A549 (cell line): ENCODE results near the gene PFKFB3. TPM values are rescaled to one million over a fixed set of nuclear protein-coding genes. Genes with fewer than 3 reads are reported as not detected.
A peak's percentile ranks its signal among the peaks of the same experiment; 100 is the strongest.
"Not testable (repeated sequence)": the region's sequence is repeated elsewhere in the genome, so short reads cannot be mapped to it uniquely, and the experiment has no call there.

Source experiments
- ATAC-seq, 2 experiments: fragments of 200-7000 bp in 1 of 2; fragments of >200 bp in 1 of 2; cut with Nextera tagmentation in 1 of 2; cut with Tn5 transposase in 1 of 2; 3 replicates each; pipeline versions ENCODE4 v1.8.0 to v1.9.1; 2018 to 2020; ENCODE audit warnings: mild to moderate bottlenecking in 1 of 2, moderate library complexity in 1 of 2
- CTCF ChIA-PET: fragments of 300-600 bp; sonication (Branson Sonifier 250); formaldehyde crosslinking; extraction: SDS; loops from one replicate; lab custom pipeline; 2021; ENCODE audit warnings: antibody characterized with exemption, inconsistent platforms; lab: Yijun Ruan, JAX
- POLR2A ChIA-PET: fragments of 350-600 bp; formaldehyde crosslinking; extraction: SDS; loops from one replicate; lab custom pipeline; 2021; ENCODE audit warnings: antibody characterized with exemption, inconsistent platforms; lab: Yijun Ruan, JAX
- DNase-seq, 2 experiments: peaks; one replicate each; pipeline versions ENCODE4 v3.0.0 to v3.0.0-alpha.2; 2011 to 2016; ENCODE audit warnings: low read depth in 1 of 2, low spot score in 1 of 2
- FAIRE-seq: peaks from 2 replicates; lab custom pipeline; 2011; peaks lifted over from hg19 to GRCh38; lab: Jason Lieb, UNC
- H3K27ac ChIP-seq, 2 experiments: fragments of >200 bp; sonication (Bioruptor Twin); formaldehyde crosslinking; 3 replicates each; pipeline ENCODE4 v1.5.1; 2016 to 2017
- H3K4me1 ChIP-seq: fragments of >200 bp; sonication (Bioruptor Twin); formaldehyde crosslinking; 3 replicates; pipeline ENCODE4 v1.6.1; 2016
- H3K4me2 ChIP-seq: fragments of >200 bp; sonication (Bioruptor Twin); formaldehyde crosslinking; 3 replicates; pipeline ENCODE4 v1.6.1; 2016
- H3K4me3 ChIP-seq: fragments of >200 bp; sonication (Bioruptor Twin); formaldehyde crosslinking; 3 replicates; pipeline ENCODE4 v1.5.1; 2016
- H3K9me3 ChIP-seq: fragments of >200 bp; sonication (Bioruptor Twin); formaldehyde crosslinking; 3 replicates; pipeline ENCODE4 v1.6.1; 2016
- CBX2 ChIP-seq: fragments of 200-600 bp; sonication (generic); IDR thresholded peaks from 2 replicates; pipeline ENCODE4 v1.6.1; 2016; ENCODE audit warnings: low read depth, mild to moderate bottlenecking, borderline replicate concordance
- CHD2 ChIP-seq: fragments of 150-350 bp; IDR thresholded peaks from 2 replicates; pipeline ENCODE4 v1.6.1; 2014; ENCODE audit warnings: low read length; ENCODE audit not compliant: partially characterized antibody
- EP300 ChIP-seq, 2 experiments: fragments of >200 bp; sonication (Bioruptor Twin); formaldehyde crosslinking; IDR thresholded peaks; 2 replicates in 1 of 2; 3 replicates in 1 of 2; pipeline ENCODE4 v1.6.1; 2016 to 2017
- GATA3 ChIP-seq: IDR thresholded peaks from 2 replicates; pipeline ENCODE4 v1.6.1; 2012; ENCODE audit warnings: borderline replicate concordance
- HEYL ChIP-seq: fragments of 250-450 bp; sonication (Bioruptor Pico); IDR thresholded peaks from 2 replicates; pipeline ENCODE4 v1.8.0; 2021; ENCODE audit warnings: mild to moderate bottlenecking, moderate library complexity
- JUN ChIP-seq, 2 experiments: fragments of >200 bp; sonication (Bioruptor Twin); formaldehyde crosslinking; IDR thresholded peaks; 2 replicates in 1 of 2; 3 replicates in 1 of 2; pipeline ENCODE4 v1.6.1; 2016 to 2017
- KDM1A ChIP-seq: fragments of 200-600 bp; sonication (generic); IDR thresholded peaks from 2 replicates; pipeline ENCODE4 v1.6.1; 2016; ENCODE audit warnings: low read depth, mild to moderate bottlenecking
- KDM5A ChIP-seq: fragments of 200-600 bp; sonication (generic); IDR thresholded peaks from 2 replicates; pipeline ENCODE4 v1.6.1; 2016; ENCODE audit warnings: antibody characterized with exemption, mild to moderate bottlenecking
- MAFK ChIP-seq: fragments of 450-650 bp; IDR thresholded peaks from 2 replicates; pipeline ENCODE4 v1.6.1; 2014; ENCODE audit not compliant: partially characterized antibody
- POLR2A ChIP-seq: IDR thresholded peaks from 2 replicates; pipeline ENCODE4 v1.6.1; 2012; ENCODE audit warnings: mild to moderate bottlenecking, low read length
- RAD21 ChIP-seq, 2 experiments: fragments of >200 bp in 1 of 2; sonication (Bioruptor Twin) in 1 of 2; formaldehyde crosslinking in 1 of 2; IDR thresholded peaks in 1 of 2; conservative IDR thresholded peaks in 1 of 2; 2 replicates in 1 of 2; 3 replicates in 1 of 2; pipeline ENCODE4 v1.6.1; 2012 to 2018; ENCODE audit warnings: inconsistent platforms in 1 of 2
- RARB ChIP-seq: fragments of 250-450 bp; sonication (Bioruptor Pico); IDR thresholded peaks from 2 replicates; pipeline ENCODE4 v1.8.0; 2021; ENCODE audit warnings: mild to moderate bottlenecking, moderate library complexity
- RCOR1 ChIP-seq: fragments of 150-350 bp; IDR thresholded peaks from 2 replicates; pipeline ENCODE4 v1.6.1; 2014; ENCODE audit warnings: antibody characterized with exemption, low read length, low read depth
- RFX5 ChIP-seq: fragments of 450-650 bp; IDR thresholded peaks from 2 replicates; pipeline ENCODE4 v1.7.1; 2014; ENCODE audit warnings: antibody characterized with exemption, mild to moderate bottlenecking, moderate library complexity
- RNF2 ChIP-seq: fragments of 200-600 bp; sonication (generic); IDR thresholded peaks from 2 replicates; pipeline ENCODE4 v1.6.1; 2016; ENCODE audit warnings: low read depth, mild to moderate bottlenecking, antibody characterized with exemption, moderate library complexity, borderline replicate concordance
- TFCP2L1 ChIP-seq: fragments of 250-450 bp; sonication (Bioruptor Pico); IDR thresholded peaks from 2 replicates; pipeline ENCODE4 v1.5.0; 2021; ENCODE audit warnings: mild to moderate bottlenecking
- ZC3H11A ChIP-seq: fragments of 450-650 bp; IDR thresholded peaks from 2 replicates; pipeline ENCODE4 v1.6.1; 2014; ENCODE audit warnings: antibody characterized with exemption, mild to moderate bottlenecking
- WGBS: methylation state at CpG from one replicate; pipeline ENCODE4 v1.1.6; 2017; ENCODE audit errors: missing lambda C conversion rate; 5-methylcytosine and 5-hydroxymethylcytosine counted together
- polyA plus RNA-seq, 4 experiments: library from polyadenylated mRNA; depleted of rRNA in 3 of 4; stranded (reverse); fragments of >200 nt; fragmentation: RNase III in 1 of 4; extraction: RNeasy Plus Mini Kit Qiagen cat#74134 plus additional on column Dnase treatment in 1 of 4; gene quantifications; 2 replicates in 3 of 4; 3 replicates in 1 of 4; pipeline ENCODE4 v1.2.3, GENCODE V29; 2011 to 2017
- TF ChIP-seq, protein P1 (sequence below): IDR thresholded peaks from 2 replicates; pipeline ENCODE4 v1.6.1; 2012
- TF ChIP-seq, protein P2 (sequence below): fragments of 450-650 bp; IDR thresholded peaks from 2 replicates; pipeline ENCODE4 v1.6.1; 2014; ENCODE audit warnings: antibody characterized with exemption
- TF ChIP-seq, protein P3 (sequence below): fragments of 150-350 bp; IDR thresholded peaks from 2 replicates; pipeline ENCODE4 v1.6.1; 2014; ENCODE audit warnings: low read depth, mild to moderate bottlenecking, low read length
- TF ChIP-seq, protein P4 (sequence below): fragments of 250-450 bp; sonication (Bioruptor Pico); IDR thresholded peaks from 2 replicates; pipeline ENCODE4 v1.5.0; 2021; ENCODE audit warnings: mild to moderate bottlenecking, moderate library complexity, borderline replicate concordance

Gene PFKFB3
- polyA plus RNA-seq, 2 of the 4 experiments (the other 2 are of a cell fraction): 139 to 232 TPM

DNA sequence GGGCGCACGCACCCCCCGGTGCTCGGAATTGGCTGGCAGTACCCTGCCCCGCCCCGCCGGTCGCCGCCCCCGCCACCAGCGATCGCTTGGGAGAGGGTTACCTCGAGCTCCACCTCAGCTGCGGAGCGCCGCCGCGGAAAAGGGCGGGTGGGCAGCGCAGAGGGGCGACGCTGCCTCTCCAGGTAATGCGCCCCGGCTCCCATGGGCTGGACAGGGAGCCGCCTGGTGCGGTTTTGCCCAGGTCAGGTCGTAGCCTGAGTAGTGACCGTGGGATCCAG, 1.3 kb downstream of the PFKFB3 start:
- DNase-seq (no peak), ATAC-seq (peak in 1 of 2 experiments; percentile 12; a peak in 3 of 6 replicates), FAIRE-seq (no peak)
- Histone ChIP-seq H3K4me1 (peaks cover 22% of the 10 kb centered on the region), H3K4me2 (peak overlapping the region; percentile 79), H3K9me3 (no peaks in the 10 kb centered on the region), H3K4me3 (peak overlapping the region; percentile 70), H3K27ac (peak overlapping the region; percentile 85 to 97)
- WGBS: 7% methylated on average over 3 of the region's 28 CpGs
- CTCF ChIA-PET: interaction anchor here (0.7 to 8.2 kb wide), 8 partner anchors 9 to 202 kb away, joined by 3 to 332 read pairs (median 4); no protein-coding TSS in a partner anchor
- TF ChIP-seq, protein P1, sequence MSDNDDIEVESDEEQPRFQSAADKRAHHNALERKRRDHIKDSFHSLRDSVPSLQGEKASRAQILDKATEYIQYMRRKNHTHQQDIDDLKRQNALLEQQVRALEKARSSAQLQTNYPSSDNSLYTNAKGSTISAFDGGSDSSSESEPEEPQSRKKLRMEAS: peak; percentile 10; the same call in 1 of the 2 replicates
- TF ChIP-seq, protein P2, sequence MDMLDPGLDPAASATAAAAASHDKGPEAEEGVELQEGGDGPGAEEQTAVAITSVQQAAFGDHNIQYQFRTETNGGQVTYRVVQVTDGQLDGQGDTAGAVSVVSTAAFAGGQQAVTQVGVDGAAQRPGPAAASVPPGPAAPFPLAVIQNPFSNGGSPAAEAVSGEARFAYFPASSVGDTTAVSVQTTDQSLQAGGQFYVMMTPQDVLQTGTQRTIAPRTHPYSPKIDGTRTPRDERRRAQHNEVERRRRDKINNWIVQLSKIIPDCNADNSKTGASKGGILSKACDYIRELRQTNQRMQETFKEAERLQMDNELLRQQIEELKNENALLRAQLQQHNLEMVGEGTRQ: no peak
- TF ChIP-seq RNF2 (0 out of 2 replicates have a peak, but pooled peaks have one; percentile 25), TFCP2L1 (CRISPR knock-in tag) (no peak), MAFK (no peak)
- TF ChIP-seq, all 56 proteins: peak for 2
- POLR2A ChIA-PET: interaction anchor here (0.6 to 5.0 kb wide), 4 partner anchors 40 to 201 kb away, joined by 3 to 367 read pairs (median 4); no protein-coding TSS in a partner anchor

DNA sequence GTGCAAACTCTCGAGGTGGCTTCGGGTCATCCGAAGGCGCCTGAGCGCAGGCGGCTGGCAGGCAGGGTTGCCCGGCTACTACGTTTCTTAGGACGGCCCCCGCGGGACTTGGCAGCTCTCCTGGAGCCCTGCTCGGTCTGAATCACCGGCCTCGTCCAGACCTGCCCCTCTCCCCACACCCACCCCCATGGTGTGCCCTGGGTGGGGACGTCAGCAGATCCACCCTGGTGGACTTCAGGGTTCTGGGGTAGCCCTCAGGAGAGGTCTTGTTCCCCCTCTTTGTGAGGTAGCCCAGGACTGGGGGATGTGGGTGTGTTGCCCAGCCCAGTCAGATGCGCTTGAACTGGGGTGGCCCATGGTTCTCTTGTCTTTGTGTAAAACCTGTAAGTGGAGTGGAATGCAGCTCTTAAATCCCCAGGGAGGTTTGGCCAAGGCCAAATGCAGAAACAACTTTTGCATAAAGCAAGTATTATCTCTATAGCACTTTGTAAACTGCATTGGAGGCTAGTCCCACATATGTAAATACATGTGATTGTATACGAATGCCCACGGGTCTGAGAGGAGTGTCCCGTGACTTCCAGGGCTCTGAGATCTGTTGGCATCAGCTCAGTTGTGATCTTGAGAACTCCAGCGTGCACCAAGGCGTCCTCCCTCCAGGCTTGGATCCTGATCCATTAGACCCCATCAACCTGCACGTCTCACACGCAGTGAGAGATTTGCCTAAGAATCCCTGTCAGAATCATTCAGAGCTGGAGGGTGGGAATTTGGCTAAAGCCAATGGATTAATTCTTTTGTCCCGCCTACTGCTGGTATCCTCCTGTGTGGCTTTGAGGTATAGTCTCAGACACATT, 1.8 kb downstream of the PFKFB3 start:
- FAIRE-seq (peak; percentile 65), ATAC-seq (peak; percentile 3 to 4; a peak in 3 of 6 replicates), DNase-seq (peak in 1 of 2 experiments; percentile 62)
- ChIA-PET CTCF (interaction anchor here (0.6 to 8.2 kb wide), 10 partner anchors 9 to 832 kb away, joined by 3 to 332 read pairs (median 4); no protein-coding TSS in a partner anchor), POLR2A (interaction anchor here (0.6 to 5.0 kb wide), 5 partner anchors 41 to 201 kb away, joined by 3 to 367 read pairs (median 4); no protein-coding TSS in a partner anchor)
- H3K4me3 ChIP-seq: peak overlapping the region; percentile 70
- H3K4me1 ChIP-seq: peaks cover 27% of the 10 kb centered on the region
- under 1% methylated on average over 21 of the region's 24 CpGs for WGBS
- peak overlapping the region; percentile 85 to 97 for H3K27ac ChIP-seq
- H3K4me2 ChIP-seq: peak overlapping the region; percentile 79
- TF ChIP-seq CBX2 (no peak), HEYL (no peak), TFCP2L1 (CRISPR knock-in tag) (no peak), EP300 (IDR thresholded peaks at IDR 0.05) (no peak), RARB (CRISPR knock-in tag) (no peak), RAD21 (conservative IDR thresholded peaks at IDR 0.05 in 1 of 2, IDR thresholded peaks at IDR 0.05 in 1 of 2) (no peak), POLR2A (no peak), KDM1A (no peak), GATA3 (0 out of 2 replicates have a peak, but pooled peaks have one; percentile 9), RFX5 (no peak), KDM5A (no peak), CHD2 (no peak), RCOR1 (no peak), ZC3H11A (no peak), JUN (IDR thresholded peaks at IDR 0.05) (peak in 1 of 2 experiments; percentile 77; a peak in 4 of 5 replicates)
- TF ChIP-seq, protein P1: peak; percentile 18; the same call in 1 of the 2 replicates
- TF ChIP-seq, protein P3, sequence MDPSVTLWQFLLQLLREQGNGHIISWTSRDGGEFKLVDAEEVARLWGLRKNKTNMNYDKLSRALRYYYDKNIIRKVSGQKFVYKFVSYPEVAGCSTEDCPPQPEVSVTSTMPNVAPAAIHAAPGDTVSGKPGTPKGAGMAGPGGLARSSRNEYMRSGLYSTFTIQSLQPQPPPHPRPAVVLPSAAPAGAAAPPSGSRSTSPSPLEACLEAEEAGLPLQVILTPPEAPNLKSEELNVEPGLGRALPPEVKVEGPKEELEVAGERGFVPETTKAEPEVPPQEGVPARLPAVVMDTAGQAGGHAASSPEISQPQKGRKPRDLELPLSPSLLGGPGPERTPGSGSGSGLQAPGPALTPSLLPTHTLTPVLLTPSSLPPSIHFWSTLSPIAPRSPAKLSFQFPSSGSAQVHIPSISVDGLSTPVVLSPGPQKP: no peak
- TF ChIP-seq, protein P4, sequence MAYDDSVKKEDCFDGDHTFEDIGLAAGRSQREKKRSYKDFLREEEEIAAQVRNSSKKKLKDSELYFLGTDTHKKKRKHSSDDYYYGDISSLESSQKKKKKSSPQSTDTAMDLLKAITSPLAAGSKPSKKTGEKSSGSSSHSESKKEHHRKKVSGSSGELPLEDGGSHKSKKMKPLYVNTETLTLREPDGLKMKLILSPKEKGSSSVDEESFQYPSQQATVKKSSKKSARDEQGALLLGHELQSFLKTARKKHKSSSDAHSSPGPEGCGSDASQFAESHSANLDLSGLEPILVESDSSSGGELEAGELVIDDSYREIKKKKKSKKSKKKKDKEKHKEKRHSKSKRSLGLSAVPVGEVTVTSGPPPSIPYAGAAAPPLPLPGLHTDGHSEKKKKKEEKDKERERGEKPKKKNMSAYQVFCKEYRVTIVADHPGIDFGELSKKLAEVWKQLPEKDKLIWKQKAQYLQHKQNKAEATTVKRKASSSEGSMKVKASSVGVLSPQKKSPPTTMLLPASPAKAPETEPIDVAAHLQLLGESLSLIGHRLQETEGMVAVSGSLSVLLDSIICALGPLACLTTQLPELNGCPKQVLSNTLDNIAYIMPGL (CRISPR knock-in tag): peak; percentile 49; the same call in 1 of the 2 replicates
- TF ChIP-seq, protein P2: peak; percentile 23; the same call in 1 of the 2 replicates
- TF ChIP-seq, all 56 proteins: peak for 5
- no peaks in the 10 kb centered on the region for H3K9me3 ChIP-seq

DNA sequence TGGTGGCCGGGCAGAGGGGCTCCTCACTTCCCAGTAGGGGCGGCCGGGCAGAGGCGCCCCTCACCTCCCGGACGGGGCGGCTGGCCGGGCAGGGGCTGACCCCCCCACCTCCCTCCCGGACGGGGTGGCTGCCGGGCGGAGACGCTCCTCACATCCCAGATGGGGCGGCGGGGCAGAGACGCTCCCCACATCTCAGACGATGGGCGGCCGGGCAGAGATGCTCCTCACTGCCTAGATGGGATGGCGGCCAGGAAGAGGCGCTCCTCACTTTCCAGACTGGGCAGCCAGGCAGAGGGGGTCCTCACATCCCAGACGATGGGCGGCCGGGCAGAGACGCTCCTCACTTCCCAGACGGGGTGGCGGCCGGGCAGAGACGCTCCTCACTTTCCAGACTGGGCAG, 3.8 kb downstream of the PFKFB3 start:
- Histone ChIP-seq H3K27ac (peak overlapping the region; percentile 60 to 83; a peak in 5 of 6 replicates), H3K4me2 (peak overlapping the region; percentile 50), H3K4me3 (peak overlapping the region; percentile 41), H3K4me1 (peaks cover 42% of the 10 kb centered on the region)
- POLR2A ChIA-PET, FAIRE-seq, DNase-seq, ATAC-seq, H3K9me3 ChIP-seq: not testable (repeated sequence)
- 0% methylated on average over 1 of the region's 29 CpGs for WGBS
- CTCF ChIA-PET: interaction anchor here (1.9 to 12.6 kb wide), 2 partner anchors 11 to 195 kb away, joined by 10 to 123 read pairs; no protein-coding TSS in a partner anchor
